ENCODE data around the gene C12orf42.

DNA sequence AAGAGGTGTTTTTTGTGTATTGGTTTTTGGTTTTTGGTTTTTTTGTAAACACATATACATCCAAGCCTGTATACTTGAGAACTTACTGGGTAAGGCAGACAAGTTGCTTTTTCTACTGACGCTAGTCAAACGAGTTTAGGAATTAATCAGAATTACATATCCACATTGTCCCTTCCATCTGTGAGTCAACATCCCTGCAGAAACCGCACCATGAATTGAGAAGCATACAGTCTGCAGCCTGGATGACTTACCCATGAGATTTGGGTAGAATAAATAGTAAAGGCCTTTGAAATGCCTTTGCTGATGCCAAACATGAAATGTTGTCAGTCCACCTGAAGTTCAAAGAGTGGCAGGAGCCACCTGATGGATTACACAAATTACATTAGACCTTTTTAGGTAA, 21.4 kb upstream of the C12orf42 start:
- TF ChIP-seq POLR2AphosphoS5 (IDR thresholded peaks at IDR 0.05; ENCODE audit: low read depth, low read length) (no peak), SPI1 (IDR thresholded peaks at IDR 0.05; ENCODE audit: low read depth, low read length) (no peak), POLR2A (IDR thresholded peaks at IDR 0.05; ENCODE audit: low read depth, low read length) (no peak), POU2F2 (IDR thresholded peaks at IDR 0.05; ENCODE audit: low read depth, low read length) (no peak), PAX5 (IDR thresholded peaks at IDR 0.05; ENCODE audit: insufficient read depth, low read length, severe bottlenecking) (no peak), TAF1 (IDR thresholded peaks at IDR 0.05; ENCODE audit: low read depth, low read length) (no peak)
